Ovary (tissue), 9 donors: ENCODE data around the gene TAGAP. TPM values are rescaled to one million over a fixed set of nuclear protein-coding genes. Genes with fewer than 3 reads are reported as not detected.
"Not testable (repeated sequence)": the region's sequence is repeated elsewhere in the genome, so short reads cannot be mapped to it uniquely, and the experiment has no call there.

ENCODE experiments used
- DNase-seq, 5 donors: peaks; one replicate each; pipeline ENCODE4 v3.0.0-alpha.2; 2019 to 2020
- H3K27ac ChIP-seq, 2 donors: fragments of 200-600 bp; one replicate each; pipeline versions ENCODE4 v1.5.1 to v1.8.0; 2019 to 2022
- H3K27me3 ChIP-seq: fragments of 200-600 bp; one replicate; pipeline ENCODE4 v1.8.0; 2022
- H3K36me3 ChIP-seq: fragments of 200-600 bp; sonication (generic); one replicate; pipeline ENCODE4 v1.5.1; 2019
- H3K4me1 ChIP-seq: one replicate; pipeline ENCODE4 v1.8.1; 2013; ENCODE audit warnings: mild to moderate bottlenecking, moderate library complexity; ENCODE audit not compliant: insufficient read depth
- H3K4me3 ChIP-seq: fragments of 200-600 bp; sonication (generic); one replicate; pipeline ENCODE4 v1.5.1; 2017
- H3K9me3 ChIP-seq, 2 donors: fragments of 200-600 bp in 1 of 2; sonication (generic) in 1 of 2; one replicate each; pipeline versions ENCODE4 v1.5.1 to v1.8.1; 2013 to 2019; ENCODE audit warnings: mild to moderate bottlenecking in 1 of 2, moderate library complexity in 1 of 2
- EP300 ChIP-seq: sonication (generic); formaldehyde crosslinking; IDR thresholded peaks from one replicate; pipeline ENCODE4 v1.6.1; 2017; ENCODE audit warnings: antibody characterized with exemption
- POLR2A ChIP-seq: fragments of 450-650 bp; IDR thresholded peaks from one replicate; pipeline ENCODE4 v1.6.1; 2017; ENCODE audit warnings: antibody characterized with exemption, mild to moderate bottlenecking, moderate library complexity
- WGBS, 3 donors: extraction: QIAGEN DNeasy Blood & Tissue Kit in 1 of 3; methylation state at CpG; one replicate each; pipeline versions ENCODE4 v1.1.5 to v1.1.7; 2013 to 2017; 5-methylcytosine and 5-hydroxymethylcytosine counted together
- intact Hi-C, 4 donors: fragments of 100-400 bp; cut with DNase I; formaldehyde crosslinking; loops; one replicate each; pipeline versions ENCODE4 v1.11.0 to v1.15.1; 2022 to 2023
- polyA plus RNA-seq, 2 donors: library from polyadenylated mRNA; stranded (reverse); fragments of 200-250 nt in 1 of 2; fragments of 350-450 nt in 1 of 2; fragmentation: Illumina TruSeq in 1 of 2; extraction: RNeasy Lipid Tissue Mini Kit (QIAGEN cat#74804) in 1 of 2; gene quantifications; one replicate each; pipeline ENCODE4 v1.2.3, GENCODE V29; 2013 to 2014
- total RNA-seq, 7 donors: library from RNA; depleted of rRNA in 2 of 7; stranded (reverse); fragments of >200 nt in 2 of 7; fragmentation: NEBNext Ultra II Directional in 3 of 7; extraction: Animal tissue kit (Norgen Biotek cat#: 25700) in 3 of 7; gene quantifications; one replicate each; pipeline versions ENCODE4 v1.1.0 to v1.2.4, GENCODE V29; 2016 to 2023
- TF ChIP-seq, protein P1 (sequence below), 3 donors: fragments of 450-650 bp in 2 of 3; fragments of 200-600 bp in 1 of 3; IDR thresholded peaks; one replicate each; pipeline versions ENCODE4 v1.5.1 to v1.8.0; 2016 to 2022; ENCODE audit warnings: antibody characterized with exemption in 3 of 3, mild to moderate bottlenecking in 1 of 3
- donor health status: DM: no; HTN: no; CAD: no; lungs with moderate emphysema.
- donor health status: DM: no; HTN: no; CAD: no.
- donor health status: Bipolar disorder and iron deficiency.
- donor health status: DM: yes; HTN: yes; CAD: no.
- donor health status: DM: no; HTN: no; CAD: no.
- donor health status: DM: yes; HTN: yes; CAD: no.

TAGAP gene
- total and polyA plus RNA-seq, 9 donors = 0.58 to 5.1 (median 1.4) TPM

GRCh38 chr6:159038914-159039884 is 5.6 kb downstream of the TAGAP start:
- Histone ChIP-seq H3K9me3 (no peaks in the 10 kb centered on the region), H3K27ac (no peak overlapping the region), H3K4me3 (no peak overlapping the region), H3K27me3 (no peaks in the 10 kb centered on the region), H3K36me3 (no peaks in the 10 kb centered on the region), H3K4me1 (peaks cover 3% of the 10 kb centered on the region)
- intact Hi-C loops = no loop called here
- TF ChIP-seq EP300 = no peak
- TF ChIP-seq POLR2A = no peak
- TF ChIP-seq, protein P1, sequence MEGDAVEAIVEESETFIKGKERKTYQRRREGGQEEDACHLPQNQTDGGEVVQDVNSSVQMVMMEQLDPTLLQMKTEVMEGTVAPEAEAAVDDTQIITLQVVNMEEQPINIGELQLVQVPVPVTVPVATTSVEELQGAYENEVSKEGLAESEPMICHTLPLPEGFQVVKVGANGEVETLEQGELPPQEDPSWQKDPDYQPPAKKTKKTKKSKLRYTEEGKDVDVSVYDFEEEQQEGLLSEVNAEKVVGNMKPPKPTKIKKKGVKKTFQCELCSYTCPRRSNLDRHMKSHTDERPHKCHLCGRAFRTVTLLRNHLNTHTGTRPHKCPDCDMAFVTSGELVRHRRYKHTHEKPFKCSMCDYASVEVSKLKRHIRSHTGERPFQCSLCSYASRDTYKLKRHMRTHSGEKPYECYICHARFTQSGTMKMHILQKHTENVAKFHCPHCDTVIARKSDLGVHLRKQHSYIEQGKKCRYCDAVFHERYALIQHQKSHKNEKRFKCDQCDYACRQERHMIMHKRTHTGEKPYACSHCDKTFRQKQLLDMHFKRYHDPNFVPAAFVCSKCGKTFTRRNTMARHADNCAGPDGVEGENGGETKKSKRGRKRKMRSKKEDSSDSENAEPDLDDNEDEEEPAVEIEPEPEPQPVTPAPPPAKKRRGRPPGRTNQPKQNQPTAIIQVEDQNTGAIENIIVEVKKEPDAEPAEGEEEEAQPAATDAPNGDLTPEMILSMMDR (IDR thresholded peaks at IDR 0.05) = no peak
- 63 to 70% (median 69%) methylated on average over 8 of the region's 8 CpGs for WGBS, 3 donors
- DNase-seq = no peak

DNA sequence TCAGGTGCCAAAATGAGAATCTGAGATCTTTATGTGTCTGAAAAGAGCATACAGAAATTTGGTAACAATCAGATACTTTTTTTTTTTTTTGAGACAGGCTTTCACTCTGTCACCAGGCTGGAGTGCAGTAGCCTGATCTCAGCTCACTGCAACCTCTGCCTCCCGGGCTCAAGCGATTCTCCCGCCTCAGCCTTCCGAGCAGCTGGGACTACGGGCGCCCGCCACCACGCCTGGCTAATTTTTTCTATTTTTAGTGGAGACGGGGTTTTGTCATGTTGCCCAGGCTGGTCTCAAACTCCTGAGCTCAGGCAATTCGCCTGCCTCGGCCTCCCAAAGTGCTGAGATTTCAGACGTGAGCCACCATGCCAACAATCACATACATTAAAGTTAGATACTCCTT is 6.5 kb downstream of the TAGAP start:
- H3K27ac ChIP-seq, H3K36me3 ChIP-seq, H3K4me1 ChIP-seq, H3K4me3 ChIP-seq, H3K9me3 ChIP-seq, intact Hi-C loops, DNase-seq, H3K27me3 ChIP-seq: not testable (repeated sequence)
- whole genome bisulfite sequencing, 3 donors = 72 to 93% (median 92%) methylated on average over 12 of the region's 12 CpGs

GRCh38 chr6:159037756-159038290 is 7.0 kb downstream of the TAGAP start:
- intact Hi-C loops = no loop called here
- DNase-seq = no peak
- Histone ChIP-seq H3K9me3 (no peaks in the 10 kb centered on the region), H3K36me3 (no peaks in the 10 kb centered on the region), H3K27ac (no peak overlapping the region), H3K27me3 (no peaks in the 10 kb centered on the region), H3K4me3 (no peak overlapping the region), H3K4me1 (peaks cover 3% of the 10 kb centered on the region)
- TF ChIP-seq, protein P1 (IDR thresholded peaks at IDR 0.05) = no peak
- TF ChIP-seq POLR2A (no peak), EP300 (no peak)
- WGBS, 3 donors = 62 to 81% (median 80%) methylated on average over 5 of the region's 5 CpGs

DNA sequence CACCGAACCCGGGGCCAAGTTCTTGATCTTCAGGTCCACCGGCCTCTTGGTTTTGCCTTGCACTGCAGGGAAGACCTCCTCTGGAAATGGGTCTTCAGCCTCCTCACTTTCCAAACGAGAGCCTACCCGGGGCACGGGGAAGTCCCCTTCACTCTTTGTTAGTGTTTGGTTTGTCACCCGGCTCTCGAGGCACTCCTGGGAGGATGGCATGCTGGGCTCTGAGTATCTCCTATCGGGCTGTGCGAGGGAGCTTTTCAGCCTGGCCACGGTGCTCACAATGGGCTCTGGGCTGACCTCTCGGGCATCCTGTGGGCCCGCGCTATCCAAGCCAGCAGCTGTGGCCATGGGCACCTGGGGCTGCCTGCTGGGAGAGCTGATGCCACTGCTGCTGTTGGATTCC is 8.1 kb downstream of the TAGAP start:
- Histone ChIP-seq H3K27me3 (no peaks in the 10 kb centered on the region), H3K27ac (no peak overlapping the region), H3K4me3 (no peak overlapping the region), H3K4me1 (peaks cover under 1% of the 10 kb centered on the region), H3K9me3 (no peaks in the 10 kb centered on the region), H3K36me3 (no peaks in the 10 kb centered on the region)
- WGBS, 3 donors = 92 to 95% (median 95%) methylated on average over 14 of the region's 14 CpGs
- no peak for DNase-seq
- TF ChIP-seq, protein P1 (IDR thresholded peaks at IDR 0.05) = no peak
- TF ChIP-seq EP300 = no peak
- no peak for TF ChIP-seq POLR2A
- intact Hi-C loops = no loop called here

DNA sequence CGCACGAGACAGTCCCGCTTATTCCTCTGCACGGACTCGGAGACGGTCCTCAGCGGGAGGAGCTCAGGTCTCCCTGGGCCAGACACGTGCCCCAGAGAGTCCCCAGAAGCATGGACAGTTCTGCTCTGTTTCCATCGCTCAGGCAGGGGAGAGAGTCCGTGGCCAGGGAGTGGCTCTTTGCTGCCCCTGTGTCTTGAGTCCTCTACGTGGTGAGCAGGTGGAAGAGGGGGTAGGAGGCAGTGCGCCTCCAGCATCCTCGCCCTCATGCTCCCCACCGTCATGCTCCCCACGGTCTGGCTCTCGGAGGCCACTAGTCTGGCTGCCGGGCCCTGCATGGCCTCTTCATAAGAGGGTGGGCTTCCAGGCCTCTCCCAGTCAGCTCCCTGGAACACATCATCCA is 8.9 kb downstream of the TAGAP start:
- Histone ChIP-seq H3K4me1 (no peaks in the 10 kb centered on the region), H3K36me3 (no peaks in the 10 kb centered on the region), H3K27ac (no peak overlapping the region), H3K27me3 (no peaks in the 10 kb centered on the region), H3K9me3 (no peaks in the 10 kb centered on the region), H3K4me3 (no peak overlapping the region)
- no peak for TF ChIP-seq EP300
- no peak for TF ChIP-seq POLR2A
- TF ChIP-seq, protein P1 (IDR thresholded peaks at IDR 0.05) = no peak
- 94 to 96% (median 95%) methylated on average over 17 of the region's 17 CpGs for WGBS, 3 donors
- DNase-seq = no peak
- intact Hi-C loops = no loop called here
